Large intestine (tissue), 3 donors: Measurements from ENCODE around the gene TMEM207. TPM values are rescaled to one million over a fixed set of nuclear protein-coding genes. Genes with fewer than 3 reads are reported as not detected.

Source experiments
- DNase-seq, 2 donors: peaks; one replicate each; pipeline versions ENCODE4 v3.0.0 to v3.0.0-alpha.2; 2013
- H3K27ac ChIP-seq: one replicate; pipeline ENCODE4 v1.5.1; 2013; ENCODE audit warnings: low read length
- H3K27me3 ChIP-seq: 2 replicates; pipeline ENCODE4 v1.6.1; 2013; ENCODE audit warnings: low read length; ENCODE audit not compliant: control insufficient read depth, insufficient read depth
- H3K36me3 ChIP-seq: 2 replicates; pipeline ENCODE4 v1.6.1; 2013; ENCODE audit warnings: low read length; ENCODE audit not compliant: control insufficient read depth, insufficient read depth
- H3K4me1 ChIP-seq: one replicate; pipeline ENCODE4 v1.6.1; 2013; ENCODE audit warnings: low read length; ENCODE audit not compliant: control insufficient read depth, insufficient read depth
- H3K4me3 ChIP-seq: one replicate; pipeline ENCODE4 v1.5.1; 2013; ENCODE audit warnings: low read length
- H3K9me3 ChIP-seq: one replicate; pipeline ENCODE4 v1.6.1; 2013; ENCODE audit warnings: mild to moderate bottlenecking, low read depth, low read length, moderate library complexity; ENCODE audit not compliant: control insufficient read depth
- WGBS: methylation state at CpG from one replicate; pipeline ENCODE4 v1.1.5; 2013; ENCODE audit warnings: low lambda C conversion rate; ENCODE audit not compliant: insufficient coverage; 5-methylcytosine and 5-hydroxymethylcytosine counted together
- polyA plus RNA-seq: library from polyadenylated mRNA; unstranded; fragments of 120-200 nt; gene quantifications from one replicate; pipeline ENCODE4 v1.2.1, GENCODE V29; 2013

The TMEM207 gene
- polyA plus RNA-seq, 1 donor: 2.9 TPM

GRCh38 chr3:190446573-190447279 is 3.0 kb downstream of the TMEM207 start:
- Histone ChIP-seq H3K27me3 (no peaks in the 10 kb centered on the region), H3K27ac (peak overlapping the region; percentile 45), H3K4me1 (peaks cover 36% of the 10 kb centered on the region), H3K36me3 (no peaks in the 10 kb centered on the region), H3K9me3 (no peaks in the 10 kb centered on the region), H3K4me3 (no peak overlapping the region)
- WGBS: 31% methylated on average over 5 of the region's 6 CpGs
- DNase-seq: no peak

GRCh38 chr3:190444576-190445145 is 5.0 kb downstream of the TMEM207 start:
- peak overlapping the region; percentile 58 for H3K27ac ChIP-seq
- no peak overlapping the region for H3K4me3 ChIP-seq
- H3K36me3 ChIP-seq: no peaks in the 10 kb centered on the region
- peak; percentile 37 to 63 for DNase-seq
- 100% methylated on average over 2 of the region's 3 CpGs for WGBS
- no peaks in the 10 kb centered on the region for H3K27me3 ChIP-seq
- H3K4me1 ChIP-seq: peaks cover 36% of the 10 kb centered on the region
- H3K9me3 ChIP-seq: no peaks in the 10 kb centered on the region

- H3K27me3 ChIP-seq: no peaks in the 10 kb centered on the region
- H3K4me1 ChIP-seq: peaks cover 30% of the 10 kb centered on the region
- WGBS: 80% methylated on average over 1 of the region's 6 CpGs
- H3K9me3 ChIP-seq: no peaks in the 10 kb centered on the region
- H3K27ac ChIP-seq: peak overlapping the region; percentile 58
- no peaks in the 10 kb centered on the region for H3K36me3 ChIP-seq
- no peak overlapping the region for H3K4me3 ChIP-seq
- peak; percentile 9 to 47 for DNase-seq
Measured at GRCh38 chr3:190444006-190444405, 5.7 kb downstream of the TMEM207 start.

GRCh38 chr3:190443257-190443656 is 6.4 kb downstream of the TMEM207 start:
- no peak overlapping the region for H3K27ac ChIP-seq
- no peak for DNase-seq
- WGBS: 89% methylated on average over 1 of the region's 3 CpGs
- H3K27me3 ChIP-seq: no peaks in the 10 kb centered on the region
- no peaks in the 10 kb centered on the region for H3K36me3 ChIP-seq
- no peaks in the 10 kb centered on the region for H3K9me3 ChIP-seq
- H3K4me3 ChIP-seq: no peak overlapping the region
- peaks cover 27% of the 10 kb centered on the region for H3K4me1 ChIP-seq

- Histone ChIP-seq H3K4me3 (no peak overlapping the region), H3K27ac (no peak overlapping the region), H3K27me3 (no peaks in the 10 kb centered on the region), H3K4me1 (peaks cover 21% of the 10 kb centered on the region), H3K9me3 (no peaks in the 10 kb centered on the region), H3K36me3 (no peaks in the 10 kb centered on the region)
- 100% methylated on average over 1 of the region's 1 CpG for WGBS
- no peak for DNase-seq
Measured at GRCh38 chr3:190442240-190442639, 7.5 kb downstream of the TMEM207 start.

- no peak overlapping the region for H3K27ac ChIP-seq
Measured at GRCh38 chr3:190436331-190436730, 13.4 kb downstream of the TMEM207 start.

GRCh38 chr3:190435618-190436017 is 14.1 kb downstream of the TMEM207 start:
- Histone ChIP-seq H3K36me3 (no peaks in the 10 kb centered on the region), H3K27ac (no peak overlapping the region), H3K27me3 (no peaks in the 10 kb centered on the region), H3K4me1 (no peaks in the 10 kb centered on the region), H3K4me3 (no peak overlapping the region), H3K9me3 (no peaks in the 10 kb centered on the region)
- WGBS: no CpG with 5 or more reads among the region's 3 CpGs
- DNase-seq: no peak

More at GRCh38 chr3:190436331-190436730, 13.4 kb downstream of the TMEM207 start:
- Histone ChIP-seq H3K4me1 (no peaks in the 10 kb centered on the region), H3K27me3 (no peaks in the 10 kb centered on the region), H3K4me3 (no peak overlapping the region), H3K9me3 (no peaks in the 10 kb centered on the region), H3K36me3 (no peaks in the 10 kb centered on the region)
- no peak for DNase-seq
- WGBS: no CpG with 5 or more reads among the region's 2 CpGs

- no peak for DNase-seq
- H3K4me3 ChIP-seq: no peak overlapping the region
- no peak overlapping the region for H3K27ac ChIP-seq
- H3K4me1 ChIP-seq: no peaks in the 10 kb centered on the region
- no CpG with 5 or more reads among the region's 4 CpGs for WGBS
- H3K27me3 ChIP-seq: no peaks in the 10 kb centered on the region
- no peaks in the 10 kb centered on the region for H3K9me3 ChIP-seq
- H3K36me3 ChIP-seq: no peaks in the 10 kb centered on the region
Measured at GRCh38 chr3:190433626-190434025, 16.1 kb downstream of the TMEM207 start.

GRCh38 chr3:190432216-190432615 is 17.5 kb downstream of the TMEM207 start:
- no peak for DNase-seq
- H3K9me3 ChIP-seq: no peaks in the 10 kb centered on the region
- no peaks in the 10 kb centered on the region for H3K36me3 ChIP-seq
- no peak overlapping the region for H3K27ac ChIP-seq
- no peaks in the 10 kb centered on the region for H3K4me1 ChIP-seq
- H3K4me3 ChIP-seq: no peak overlapping the region
- H3K27me3 ChIP-seq: no peaks in the 10 kb centered on the region

GRCh38 chr3:190430906-190431305 is 18.8 kb downstream of the TMEM207 start:
- DNase-seq: no peak
- H3K27me3 ChIP-seq: no peaks in the 10 kb centered on the region
- no peaks in the 10 kb centered on the region for H3K9me3 ChIP-seq
- 70% methylated on average over 1 of the region's 2 CpGs for WGBS
- no peak overlapping the region for H3K4me3 ChIP-seq
- no peaks in the 10 kb centered on the region for H3K36me3 ChIP-seq
- H3K4me1 ChIP-seq: no peaks in the 10 kb centered on the region
- no peak overlapping the region for H3K27ac ChIP-seq

- WGBS: 88% methylated on average over 2 of the region's 2 CpGs
Measured at GRCh38 chr3:190429681-190430080, 20.0 kb downstream of the TMEM207 start.

More at GRCh38 chr3:190429681-190430080, 20.0 kb downstream of the TMEM207 start:
- DNase-seq: no peak
- H3K9me3 ChIP-seq: no peaks in the 10 kb centered on the region
- H3K4me1 ChIP-seq: no peaks in the 10 kb centered on the region
- H3K4me3 ChIP-seq: no peak overlapping the region
- H3K27me3 ChIP-seq: no peaks in the 10 kb centered on the region
- no peak overlapping the region for H3K27ac ChIP-seq
- no peaks in the 10 kb centered on the region for H3K36me3 ChIP-seq
